Measurements from ENCODE around the gene PELI1.

- no peak for TF ChIP-seq FOXK2 (IDR thresholded peaks at IDR 0.05)
- no peak for TF ChIP-seq SP1 (IDR thresholded peaks at IDR 0.05)
- TF ChIP-seq L3MBTL2 (conservative IDR thresholded peaks at IDR 0.05), result no peak
- TF ChIP-seq FOXA1 (IDR thresholded peaks at IDR 0.05), result no peak
- TF ChIP-seq ELF4 (IDR thresholded peaks at IDR 0.05), result no peak
- TF ChIP-seq ZNF384 (IDR thresholded peaks at IDR 0.05), result no peak
- TF ChIP-seq ARNT (IDR thresholded peaks at IDR 0.05), result no peak
These were observed 98.3 kb downstream of the PELI1 start for GRCh38 chr2:64045938-64046337.

Data from HEK293T (cell line).